ENCODE measurements around the gene DDX11.

DDX11 gene

DNA sequence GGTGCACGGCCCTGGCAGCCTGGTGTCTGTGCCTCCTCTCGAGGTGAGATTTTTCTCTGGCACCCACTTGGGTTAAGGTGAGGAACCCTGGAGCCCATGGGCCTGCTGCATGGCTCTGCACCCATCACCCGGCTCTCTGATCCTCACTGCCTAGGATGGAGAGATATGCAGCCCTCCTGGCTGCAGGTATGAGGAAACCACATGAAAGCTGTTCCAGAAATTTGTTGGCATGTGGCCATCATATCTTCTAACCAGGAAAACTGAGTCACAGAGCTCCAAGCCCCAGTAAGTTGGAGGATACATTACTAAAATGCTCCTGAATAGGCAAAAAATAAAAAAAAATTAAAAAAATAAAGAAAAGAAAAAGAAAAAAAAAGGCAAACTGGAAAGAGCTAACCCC is 39.3 kb upstream of the DDX11 start:
- no peak overlapping the region for H3K4me3 ChIP-seq (replicated peaks; ENCODE audit: insufficient read depth, low read length)
- DNase-seq (ENCODE audit: low read depth in 1 of 2, low spot score in 1 of 2), result no peak
- TF ChIP-seq SPI1 (IDR thresholded peaks at IDR 0.05; ENCODE audit: borderline replicate concordance, low read depth) (no peak), REST (IDR thresholded peaks at IDR 0.05; ENCODE audit: insufficient replicate concordance, low read depth) (no peak), CTCF (IDR thresholded peaks at IDR 0.05; ENCODE audit: insufficient read depth, low read length) (no peak)
- no peak overlapping the region for H3K27ac ChIP-seq (replicated peaks)
- H3K27me3 ChIP-seq (ENCODE audit: insufficient read depth, poor library complexity, severe bottlenecking), result no peaks in the 10 kb centered on the region

DNA sequence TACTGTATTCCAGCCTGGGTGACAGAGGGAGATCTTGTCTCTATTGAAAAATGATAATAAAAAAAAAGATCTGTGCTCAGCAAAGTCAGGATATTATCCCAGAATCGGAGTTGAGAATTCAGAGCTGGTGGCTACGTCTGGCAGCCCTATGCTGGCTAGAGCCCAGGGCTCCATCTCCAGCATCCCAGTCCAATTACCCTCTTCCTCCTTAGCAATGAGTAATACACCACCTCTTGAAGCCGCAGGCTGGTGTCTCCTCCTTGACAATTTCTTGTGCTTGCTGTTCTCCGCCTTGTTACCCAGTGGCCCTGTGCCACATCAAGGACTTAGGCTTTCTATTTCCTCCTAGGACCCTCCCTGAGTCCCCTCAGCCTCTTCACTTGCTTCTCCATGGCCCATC is 38.4 kb upstream of the DDX11 start:
- DNase-seq (ENCODE audit: low read depth in 1 of 2, low spot score in 1 of 2), result no peak
- Histone ChIP-seq H3K27me3 (ENCODE audit: insufficient read depth, poor library complexity, severe bottlenecking) (no peaks in the 10 kb centered on the region), H3K27ac (replicated peaks) (no peak overlapping the region), H3K4me3 (replicated peaks; ENCODE audit: insufficient read depth, low read length) (no peak overlapping the region)
- TF ChIP-seq CTCF (IDR thresholded peaks at IDR 0.05; ENCODE audit: insufficient read depth, low read length), result no peak
- no peak for TF ChIP-seq GABPA (IDR thresholded peaks at IDR 0.05; ENCODE audit: low read depth)
- TF ChIP-seq REST (IDR thresholded peaks at IDR 0.05; ENCODE audit: insufficient replicate concordance, low read depth), result no peak
- no peak for TF ChIP-seq POLR2AphosphoS5 (IDR thresholded peaks at IDR 0.05; ENCODE audit: low read depth)
- TF ChIP-seq SPI1 (IDR thresholded peaks at IDR 0.05; ENCODE audit: borderline replicate concordance, low read depth), result no peak

DNA sequence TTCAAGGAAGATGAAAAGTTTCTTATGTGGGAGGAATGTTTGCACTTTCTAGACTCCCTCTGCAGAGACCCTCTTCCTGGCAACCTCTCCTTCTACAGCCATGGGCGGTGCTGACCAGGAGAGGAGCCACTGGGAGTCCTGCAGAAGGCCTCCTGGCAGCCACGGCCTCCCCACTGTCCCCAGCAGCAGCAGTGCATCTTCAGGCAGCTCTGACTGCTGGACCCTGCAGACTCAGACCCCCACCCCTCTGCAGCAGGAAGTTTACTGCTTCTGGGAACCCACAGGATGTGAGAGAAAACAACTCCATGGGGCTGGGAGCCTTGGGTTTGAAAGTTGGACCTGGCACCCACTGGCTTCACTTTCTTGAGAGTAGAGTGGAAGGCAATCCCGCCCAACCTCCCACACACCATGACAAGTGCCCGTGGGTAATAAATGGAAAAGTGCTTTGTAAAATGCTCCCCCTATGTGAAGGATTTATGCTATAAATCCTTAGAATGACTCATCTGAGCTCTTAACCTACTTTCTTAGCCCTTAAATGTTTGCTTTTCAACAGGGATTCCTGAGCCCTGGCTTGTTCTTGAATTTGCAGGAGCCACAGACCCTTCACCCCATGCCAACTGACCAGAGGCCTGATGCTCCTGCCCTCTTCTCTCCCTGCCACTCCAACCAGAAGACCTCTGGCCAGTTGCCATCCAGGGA is 37.5 kb upstream of the DDX11 start:
- no peak for DNase-seq (ENCODE audit: low read depth in 1 of 2, low spot score in 1 of 2)
- no peak overlapping the region for H3K27ac ChIP-seq (replicated peaks)
- TF ChIP-seq REST (IDR thresholded peaks at IDR 0.05; ENCODE audit: insufficient replicate concordance, low read depth) (no peak), SPI1 (IDR thresholded peaks at IDR 0.05; ENCODE audit: borderline replicate concordance, low read depth) (no peak), POLR2AphosphoS5 (IDR thresholded peaks at IDR 0.05; ENCODE audit: low read depth) (no peak), CTCF (IDR thresholded peaks at IDR 0.05; ENCODE audit: insufficient read depth, low read length) (no peak), GABPA (IDR thresholded peaks at IDR 0.05; ENCODE audit: low read depth) (no peak)
- H3K4me3 ChIP-seq (replicated peaks; ENCODE audit: insufficient read depth, low read length), result no peak overlapping the region
- no peaks in the 10 kb centered on the region for H3K27me3 ChIP-seq (ENCODE audit: insufficient read depth, poor library complexity, severe bottlenecking)

Data from HL-60 (cell line).